ENCODE measurements around the gene TRIM7. TPM values are rescaled to one million over a fixed set of nuclear protein-coding genes. Genes with fewer than 3 reads are reported as not detected.

The TRIM7 gene
- total and polyA plus RNA-seq, 7 donors = 10.4 to 42.6 (median 28.8) TPM

GRCh38 chr5:181220178-181220515, 15.2 kb upstream of the TRIM7 start:
- TF ChIP-seq CTCF (IDR thresholded peaks at IDR 0.05) = no peak
- no peak for ATAC-seq
- no peak overlapping the region for H3K27ac ChIP-seq
- H3K9me3 ChIP-seq = no peaks in the 10 kb centered on the region
- no peaks in the 10 kb centered on the region for H3K36me3 ChIP-seq (ENCODE audit: insufficient read depth in 1 of 2, low read depth in 1 of 2)
- no peak overlapping the region for H3K4me3 ChIP-seq
- peaks cover 21% of the 10 kb centered on the region for H3K4me1 ChIP-seq
- no peaks in the 10 kb centered on the region for H3K27me3 ChIP-seq (ENCODE audit: insufficient read depth in 3 of 3, low read length in 2 of 3)
- WGBS, 3 donors = 86 to 92% (median 91%) methylated on average over 10 of the region's 10 CpGs
- intact Hi-C loops (cut with DNase I) = no loop called here
- no peak for DNase-seq

DNA sequence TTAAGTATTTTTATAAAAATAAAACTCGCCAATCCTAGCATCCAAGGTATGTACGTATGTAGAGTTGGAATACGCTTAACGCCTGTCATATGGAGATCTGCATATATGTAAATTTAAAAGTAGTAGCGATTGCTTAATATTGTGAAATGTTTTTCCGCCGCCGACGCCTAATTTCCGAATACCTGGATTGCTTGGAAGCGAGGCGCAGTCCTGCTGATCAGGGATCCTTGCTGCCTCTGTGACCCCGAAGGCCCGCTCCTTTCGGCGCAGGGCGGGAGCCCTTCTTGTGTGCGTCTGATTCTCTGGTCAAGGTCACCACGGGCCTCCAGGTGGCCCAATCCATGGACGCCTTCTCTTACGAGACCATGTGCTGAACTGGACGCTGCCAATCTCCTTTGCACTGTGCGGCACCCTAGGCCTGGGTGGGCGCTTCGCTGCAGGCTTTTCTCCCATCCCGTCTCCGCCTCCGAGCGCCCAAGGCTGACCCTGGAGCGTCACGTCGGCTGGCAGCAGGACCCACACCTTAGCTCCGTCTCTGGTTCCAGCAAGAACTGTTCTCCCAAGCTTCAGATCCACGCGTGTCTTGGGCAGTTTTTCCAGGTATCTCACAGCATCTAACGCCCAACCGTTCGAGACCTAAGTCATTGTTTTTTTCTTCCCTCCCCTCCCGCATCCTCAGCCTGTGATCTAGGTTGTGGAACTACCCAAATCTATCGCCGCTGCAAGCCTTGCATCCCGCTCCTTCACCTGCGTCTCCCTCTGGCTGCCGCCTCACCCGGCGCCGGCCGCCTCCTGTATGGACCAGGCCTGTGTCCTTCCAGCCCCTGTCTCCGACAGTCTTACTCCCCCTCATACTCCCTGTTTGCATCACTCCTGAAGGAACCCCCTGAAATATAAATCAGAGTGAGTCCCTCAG, 14.5 kb upstream of the TRIM7 start:
- intact Hi-C loops (cut with DNase I) = loop anchor here in 1 of 2 donors (1.0 kb wide), 1 partner anchor 12 kb away; no protein-coding TSS in a partner anchor
- Histone ChIP-seq H3K4me1 (peaks cover 15% of the 10 kb centered on the region), H3K4me3 (no peak overlapping the region), H3K27me3 (ENCODE audit: insufficient read depth in 3 of 3, low read length in 2 of 3) (no peaks in the 10 kb centered on the region), H3K27ac (peak overlapping the region; percentile 24), H3K36me3 (ENCODE audit: insufficient read depth in 1 of 2, low read depth in 1 of 2) (no peaks in the 10 kb centered on the region), H3K9me3 (no peaks in the 10 kb centered on the region)
- TF ChIP-seq CTCF (IDR thresholded peaks at IDR 0.05) = no peak
- DNase-seq (no peak), ATAC-seq (no peak)
- WGBS, 3 donors = 77 to 80% (median 79%) methylated on average over 49 of the region's 49 CpGs

- no peak for ATAC-seq
- peak overlapping the region; percentile 75 for H3K27ac ChIP-seq
- no peaks in the 10 kb centered on the region for H3K36me3 ChIP-seq (ENCODE audit: insufficient read depth in 1 of 2, low read depth in 1 of 2)
- H3K4me1 ChIP-seq = peaks cover 12% of the 10 kb centered on the region
- TF ChIP-seq CTCF (IDR thresholded peaks at IDR 0.05) = no peak
- H3K9me3 ChIP-seq = no peaks in the 10 kb centered on the region
- intact Hi-C loops (cut with DNase I) = loop anchor here in 1 of 2 donors (1.0 kb wide), 1 partner anchor 11 kb away; no protein-coding TSS in a partner anchor
- DNase-seq = no peak
- 24 to 38% (median 37%) methylated on average over 10 of the region's 10 CpGs for WGBS, 3 donors
- H3K27me3 ChIP-seq (ENCODE audit: insufficient read depth in 3 of 3, low read length in 2 of 3) = no peaks in the 10 kb centered on the region
- peak overlapping the region; percentile 66 for H3K4me3 ChIP-seq
Measured at GRCh38 chr5:181218795-181219124, 13.8 kb upstream of the TRIM7 start.

- Histone ChIP-seq H3K27ac (peak overlapping the region; percentile 75), H3K9me3 (no peaks in the 10 kb centered on the region), H3K4me3 (peak overlapping the region; percentile 66), H3K4me1 (peaks cover 23% of the 10 kb centered on the region), H3K36me3 (ENCODE audit: insufficient read depth in 1 of 2, low read depth in 1 of 2) (no peaks in the 10 kb centered on the region), H3K27me3 (ENCODE audit: insufficient read depth in 3 of 3, low read length in 2 of 3) (no peaks in the 10 kb centered on the region)
- no peak for TF ChIP-seq CTCF (IDR thresholded peaks at IDR 0.05)
- ATAC-seq = peak in 3 of 4 donors; percentile 1 to 10 (median 2)
- intact Hi-C loops (cut with DNase I) = no loop called here
- WGBS, 3 donors = 5 to 13% (median 8%) methylated on average over 13 of the region's 13 CpGs
- DNase-seq = no peak
Measured at GRCh38 chr5:181217803-181218062, 12.7 kb upstream of the TRIM7 start.
